PC-9 (cell line): ENCODE measurements around the gene RAB29. TPM values are rescaled to one million over a fixed set of nuclear protein-coding genes. Genes with fewer than 3 reads are reported as not detected.
A peak's percentile ranks its signal among the peaks of the same experiment; 100 is the strongest.

Experiments used
- BruUV-seq: library from RNA; stranded (reverse); fragments of 400-500 nt; replicated peaks from 2 replicates; lab custom pipeline; 2021; lab: Mats Ljungman, UMichigan
- CTCF ChIA-PET: fragments of 300-600 bp; sonication (Branson Sonifier 250); formaldehyde crosslinking; loops from one replicate; lab custom pipeline; 2022; ENCODE audit warnings: antibody characterized with exemption; lab: Charles Lee
- POLR2A ChIA-PET: fragments of 300-600 bp; sonication (Branson Sonifier 250); formaldehyde crosslinking; loops from one replicate; lab custom pipeline; 2022; ENCODE audit warnings: antibody characterized with exemption; ENCODE audit not compliant: unreplicated experiment; lab: Charles Lee
- DNase-seq, 2 experiments: peaks; one replicate each; pipeline versions ENCODE4 v3.0.0 to v3.0.0-alpha.2; 2015 to 2022; ENCODE audit warnings: mixed read lengths in 1 of 2
- H2AFZ ChIP-seq: fragments of 200-600 bp; sonication (generic); 2 replicates; pipeline ENCODE4 v1.8.1; 2017; ENCODE audit warnings: antibody characterized with exemption
- H3F3A ChIP-seq: fragments of 200-600 bp; sonication (generic); 2 replicates; pipeline ENCODE4 v1.8.1; 2017; ENCODE audit warnings: antibody characterized with exemption, mild to moderate bottlenecking, low read depth; ENCODE audit not compliant: insufficient read depth
- H3K27ac ChIP-seq: fragments of 200-600 bp; sonication (generic); 2 replicates; pipeline ENCODE4 v1.6.1; 2016; ENCODE audit warnings: mixed run types
- H3K27me3 ChIP-seq: fragments of 200-600 bp; sonication (generic); 2 replicates; pipeline ENCODE4 v1.6.1; 2016; ENCODE audit warnings: low read depth, mixed run types; ENCODE audit not compliant: insufficient read depth
- H3K36me3 ChIP-seq: fragments of 200-600 bp; sonication (generic); 2 replicates; pipeline ENCODE4 v1.6.1; 2016; ENCODE audit warnings: low read depth, mixed run types
- H3K4me1 ChIP-seq: fragments of 200-600 bp; sonication (generic); replicated peaks from 2 replicates; pipeline ENCODE4 v1.6.1; 2016; ENCODE audit warnings: mixed run types; ENCODE audit not compliant: insufficient read depth
- H3K4me2 ChIP-seq: fragments of 200-600 bp; sonication (generic); 2 replicates; pipeline ENCODE4 v1.6.1; 2017; ENCODE audit warnings: mixed run types
- H3K4me3 ChIP-seq: fragments of 200-600 bp; sonication (generic); 2 replicates; pipeline ENCODE4 v1.6.1; 2016; ENCODE audit warnings: mixed run types
- H3K79me2 ChIP-seq: fragments of 200-600 bp; sonication (generic); 2 replicates; pipeline ENCODE4 v1.6.1; 2017; ENCODE audit warnings: low read depth, mixed run types
- H3K9me2 ChIP-seq: fragments of 200-600 bp; sonication (generic); 2 replicates; pipeline ENCODE4 v1.8.1; 2017; ENCODE audit warnings: mild to moderate bottlenecking; ENCODE audit not compliant: insufficient read depth
- H3K9me3 ChIP-seq: fragments of 200-600 bp; sonication (generic); 2 replicates; pipeline ENCODE4 v1.8.1; 2016; ENCODE audit warnings: low read depth; ENCODE audit not compliant: insufficient read depth
- H4K20me1 ChIP-seq: fragments of 200-600 bp; sonication (generic); 2 replicates; pipeline ENCODE4 v1.8.1; 2017; ENCODE audit not compliant: insufficient read depth
- EZH2 ChIP-seq: fragments of 200-600 bp; sonication (generic); IDR thresholded peaks from 2 replicates; pipeline ENCODE4 v1.8.0; 2017; ENCODE audit warnings: antibody characterized with exemption, low read depth
- intact Hi-C: fragments of 100-400 bp; cut with micrococcal nuclease; formaldehyde crosslinking; loops from one replicate; pipeline ENCODE4 v1.10.0; 2022; ENCODE audit not compliant: unreplicated experiment
- total RNA-seq: library from RNA; stranded (reverse); gene quantifications from 2 replicates; pipeline ENCODE4 v1.2.3, GENCODE V29; 2021
- TF ChIP-seq, protein P1 (sequence below): fragments of 200-600 bp; sonication (generic); conservative IDR thresholded peaks from 2 replicates; pipeline ENCODE4 v1.6.1; 2017; ENCODE audit warnings: mixed run types, antibody characterized with exemption, mild to moderate bottlenecking, moderate library complexity

Gene RAB29
- total RNA-seq, 1 experiment from 2014 or later, result 10.4 TPM

DNA sequence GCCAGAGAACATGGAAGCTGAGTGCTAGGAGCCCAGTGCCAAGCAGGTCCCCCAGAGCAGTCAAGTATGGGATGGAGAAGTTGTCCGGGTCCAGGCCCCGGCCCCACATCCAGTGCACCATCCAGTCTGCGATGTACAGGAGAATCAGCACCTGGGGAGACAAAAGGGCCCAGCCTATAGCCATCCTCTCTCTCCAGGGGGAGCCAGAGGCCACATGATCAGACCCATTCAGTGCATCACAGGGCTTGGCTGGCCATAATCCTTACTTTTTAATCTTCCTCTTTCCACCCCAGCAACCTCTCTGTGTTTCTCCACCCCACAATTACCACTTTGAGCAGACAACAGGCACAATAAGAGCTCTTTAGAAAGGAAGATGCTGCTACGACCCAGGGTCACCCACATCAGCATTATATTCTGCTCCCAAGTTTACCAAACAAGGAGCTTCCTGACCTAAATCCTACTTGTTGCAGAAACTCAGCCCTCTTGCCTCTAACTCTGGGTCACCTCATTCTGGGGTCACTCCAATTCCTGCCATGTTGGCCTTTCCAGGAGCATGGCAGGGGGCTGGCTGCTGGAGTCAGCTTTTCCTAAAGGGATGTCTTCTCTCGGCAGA, 16.4 kb upstream of the RAB29 start:
- no peaks in the 10 kb centered on the region for H3K4me1 ChIP-seq
- peaks cover 7% of the 10 kb centered on the region; the same call in 1 of the 2 replicates for H3F3A ChIP-seq
- BruUV-seq, result no TSS peak
- no peaks in the 10 kb centered on the region for H3K79me2 ChIP-seq
- H3K4me3 ChIP-seq, result no peak overlapping the region
- no peak overlapping the region for H3K4me2 ChIP-seq
- no peak for TF ChIP-seq EZH2
- TF ChIP-seq, protein P1, sequence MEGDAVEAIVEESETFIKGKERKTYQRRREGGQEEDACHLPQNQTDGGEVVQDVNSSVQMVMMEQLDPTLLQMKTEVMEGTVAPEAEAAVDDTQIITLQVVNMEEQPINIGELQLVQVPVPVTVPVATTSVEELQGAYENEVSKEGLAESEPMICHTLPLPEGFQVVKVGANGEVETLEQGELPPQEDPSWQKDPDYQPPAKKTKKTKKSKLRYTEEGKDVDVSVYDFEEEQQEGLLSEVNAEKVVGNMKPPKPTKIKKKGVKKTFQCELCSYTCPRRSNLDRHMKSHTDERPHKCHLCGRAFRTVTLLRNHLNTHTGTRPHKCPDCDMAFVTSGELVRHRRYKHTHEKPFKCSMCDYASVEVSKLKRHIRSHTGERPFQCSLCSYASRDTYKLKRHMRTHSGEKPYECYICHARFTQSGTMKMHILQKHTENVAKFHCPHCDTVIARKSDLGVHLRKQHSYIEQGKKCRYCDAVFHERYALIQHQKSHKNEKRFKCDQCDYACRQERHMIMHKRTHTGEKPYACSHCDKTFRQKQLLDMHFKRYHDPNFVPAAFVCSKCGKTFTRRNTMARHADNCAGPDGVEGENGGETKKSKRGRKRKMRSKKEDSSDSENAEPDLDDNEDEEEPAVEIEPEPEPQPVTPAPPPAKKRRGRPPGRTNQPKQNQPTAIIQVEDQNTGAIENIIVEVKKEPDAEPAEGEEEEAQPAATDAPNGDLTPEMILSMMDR, result peak; percentile 86
- no peak overlapping the region for H2AFZ ChIP-seq
- POLR2A ChIA-PET, result no interaction called here
- no peak overlapping the region for H3K27ac ChIP-seq
- H3K9me2 ChIP-seq, result no peaks in the 10 kb centered on the region
- intact Hi-C loops, result loop anchor here (1.0 kb wide), 4 partner anchors 116 to 315 kb away; no protein-coding TSS in a partner anchor
- no peaks in the 10 kb centered on the region for H3K9me3 ChIP-seq
- no peaks in the 10 kb centered on the region for H3K27me3 ChIP-seq
- DNase-seq, result peak in 1 of 2 experiments; percentile 63
- H3K36me3 ChIP-seq, result no peaks in the 10 kb centered on the region
- CTCF ChIA-PET, result interaction anchor here (0.7 to 2.1 kb wide), 4 partner anchors 116 to 314 kb away, joined by 4 to 26 read pairs (median 6); no protein-coding TSS in a partner anchor
- no peaks in the 10 kb centered on the region for H4K20me1 ChIP-seq

DNA sequence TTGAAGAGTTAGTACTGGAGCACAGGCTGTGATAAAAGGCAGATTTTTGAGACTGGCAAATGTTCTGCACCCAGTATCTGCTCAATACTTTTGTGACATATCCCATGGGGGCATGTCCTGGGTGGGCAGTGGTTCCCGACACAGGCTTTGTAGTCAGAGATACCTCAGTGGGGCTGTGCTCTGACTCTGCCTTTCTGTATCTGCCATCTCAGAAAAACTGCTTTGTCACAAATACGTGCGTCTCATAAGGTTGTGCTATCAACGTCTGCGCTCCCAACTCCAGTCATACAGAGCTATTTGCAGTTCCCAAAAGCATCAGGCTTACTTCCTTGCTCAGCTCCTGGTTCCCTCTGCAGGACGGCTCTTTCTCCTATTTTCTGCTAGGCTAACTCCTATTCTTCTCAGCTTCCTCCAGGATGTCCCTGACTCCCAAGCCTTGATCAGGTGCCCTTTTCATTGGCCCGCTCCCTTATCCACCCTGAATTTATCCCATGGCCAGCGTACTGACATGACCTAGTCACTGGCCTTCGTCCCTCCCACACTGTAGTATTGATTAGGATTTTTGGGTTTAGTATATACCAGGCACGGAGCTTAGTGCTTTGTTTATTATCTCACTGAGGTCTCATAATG, 12.1 kb upstream of the RAB29 start:
- Histone ChIP-seq H3K36me3 (no peaks in the 10 kb centered on the region), H3K27me3 (no peaks in the 10 kb centered on the region), H3K4me2 (no peak overlapping the region), H3F3A (peaks cover 6% of the 10 kb centered on the region; the same call in 1 of the 2 replicates), H3K9me2 (no peaks in the 10 kb centered on the region), H3K9me3 (no peaks in the 10 kb centered on the region), H3K4me1 (no peaks in the 10 kb centered on the region), H3K79me2 (no peaks in the 10 kb centered on the region), H3K27ac (no peak overlapping the region), H4K20me1 (no peaks in the 10 kb centered on the region), H2AFZ (no peak overlapping the region), H3K4me3 (no peak overlapping the region)
- BruUV-seq, result no TSS peak
- ChIA-PET POLR2A (interaction anchor here (0.6 kb wide), 1 partner anchor 115 kb away, joined by 5 read pairs; no protein-coding TSS in a partner anchor), CTCF (interaction anchor here (0.6 kb wide), 1 partner anchor 99 kb away, joined by 7 read pairs; no protein-coding TSS in a partner anchor)
- no peak for DNase-seq
- intact Hi-C loops, result no loop called here
- TF ChIP-seq EZH2, result no peak
- TF ChIP-seq, protein P1, result no peak

DNA sequence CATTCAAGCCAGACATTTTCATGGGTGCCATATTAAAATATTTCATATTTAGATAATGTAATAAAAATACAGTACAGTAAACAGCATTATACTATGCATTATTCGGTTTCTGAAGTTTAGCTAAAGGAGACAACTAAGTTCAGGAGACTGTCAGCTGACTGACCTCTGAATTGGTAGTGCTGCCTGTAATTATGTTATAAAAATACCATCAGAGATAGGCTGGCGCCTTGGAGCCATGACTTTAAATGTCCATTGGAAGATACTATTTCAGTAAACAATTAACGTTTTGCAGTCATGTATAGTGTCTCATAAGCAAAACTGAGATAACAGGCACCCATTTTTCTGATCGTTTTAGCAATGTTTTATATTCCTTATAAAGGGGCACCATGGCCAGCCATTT, 11.3 kb upstream of the RAB29 start:
- DNase-seq, result no peak
- no peaks in the 10 kb centered on the region; the same call in 1 of the 2 replicates for H3F3A ChIP-seq
- no peak overlapping the region for H3K4me3 ChIP-seq
- H3K9me2 ChIP-seq, result no peaks in the 10 kb centered on the region
- no TSS peak for BruUV-seq
- H3K79me2 ChIP-seq, result no peaks in the 10 kb centered on the region
- no peak overlapping the region for H3K4me2 ChIP-seq
- H4K20me1 ChIP-seq, result no peaks in the 10 kb centered on the region
- intact Hi-C loops, result no loop called here
- TF ChIP-seq EZH2, result no peak
- TF ChIP-seq, protein P1, result no peak
- H3K27me3 ChIP-seq, result no peaks in the 10 kb centered on the region
- H2AFZ ChIP-seq, result no peak overlapping the region
- H3K9me3 ChIP-seq, result no peaks in the 10 kb centered on the region
- no peak overlapping the region for H3K27ac ChIP-seq
- H3K36me3 ChIP-seq, result no peaks in the 10 kb centered on the region
- CTCF ChIA-PET, result no interaction called here
- H3K4me1 ChIP-seq, result no peaks in the 10 kb centered on the region
- POLR2A ChIA-PET, result no interaction called here
